GM19035 (cell line): ENCODE results near the gene SLC27A2.
A peak's percentile ranks its signal among the peaks of the same experiment; 100 is the strongest.
"Not testable (repeated sequence)": the region's sequence is repeated elsewhere in the genome, so short reads cannot be mapped to it uniquely, and the experiment has no call there.

Source experiments
- ATAC-seq: cut with Tn5 transposase; IDR thresholded peaks from one replicate; pipeline ENCODE4 v1.9.1; 2021; ENCODE audit not compliant: unreplicated experiment

Gene SLC27A2

GRCh38 chr15:50162969-50163718 lies 18.9 kb upstream of the SLC27A2 start:
- no peak for ATAC-seq

- ATAC-seq, result no peak
Measured at GRCh38 chr15:50163719-50164410, 18.1 kb upstream of the SLC27A2 start.

DNA sequence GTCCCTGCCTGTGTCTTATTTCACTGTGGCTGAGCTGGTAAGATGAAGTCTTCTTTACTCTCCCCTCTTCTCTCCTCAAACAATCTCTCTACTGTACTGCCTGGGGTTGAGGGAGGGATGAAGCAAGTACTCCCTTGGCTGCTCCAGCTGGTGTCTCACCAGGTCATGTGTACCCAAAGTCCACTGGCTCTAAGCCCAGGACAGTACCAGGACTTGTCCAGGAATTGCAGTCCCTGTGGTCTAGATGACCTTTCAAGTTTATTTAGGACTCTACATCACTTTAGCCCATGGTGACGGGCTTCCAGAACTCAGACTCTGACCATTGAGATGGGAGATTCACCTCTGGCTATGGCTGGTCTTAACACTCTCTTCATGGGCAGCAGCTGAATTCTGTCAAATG lies 17.5 kb upstream of the SLC27A2 start:
- no peak for ATAC-seq

DNA sequence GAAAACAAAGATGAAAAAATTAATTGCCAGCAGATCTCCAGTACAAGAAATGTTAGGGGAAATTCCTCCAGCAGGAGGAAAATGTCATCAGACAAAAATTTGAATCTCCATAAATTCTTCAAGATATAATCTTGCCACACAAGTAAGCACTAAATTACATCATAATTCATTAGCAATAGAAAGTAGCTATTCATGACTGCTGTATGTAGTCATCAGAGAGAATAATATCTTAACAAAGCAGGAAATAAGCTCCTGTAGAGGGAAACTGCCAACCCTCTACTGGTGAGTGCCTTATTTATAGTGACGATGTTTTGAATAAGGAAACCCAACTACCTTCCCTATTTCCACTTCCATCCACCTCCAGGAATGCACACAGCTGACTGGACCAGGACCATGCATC lies 15.8 kb upstream of the SLC27A2 start:
- no peak for ATAC-seq

DNA sequence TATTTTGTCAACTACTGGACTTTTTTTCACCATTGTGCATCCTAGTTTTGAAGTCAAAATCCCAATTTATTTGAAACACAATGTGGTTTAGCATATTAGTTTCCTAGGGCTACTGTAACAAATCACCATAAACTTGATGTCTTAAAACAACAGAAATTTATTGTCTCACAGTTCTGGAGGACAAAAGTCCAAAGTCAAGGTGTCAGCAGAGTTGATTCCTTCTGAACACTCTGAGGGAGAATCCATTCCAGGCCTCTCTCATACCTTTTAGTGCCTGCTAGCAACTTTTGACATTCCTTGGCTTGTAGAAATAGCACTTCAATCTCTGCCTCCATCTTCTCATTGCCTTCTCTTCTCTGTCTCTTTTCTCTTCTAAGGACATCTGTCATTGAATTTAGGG lies 14.9 kb upstream of the SLC27A2 start:
- ATAC-seq, result no peak

GRCh38 chr15:50168379-50168778 lies 13.6 kb upstream of the SLC27A2 start:
- ATAC-seq, result no peak

DNA sequence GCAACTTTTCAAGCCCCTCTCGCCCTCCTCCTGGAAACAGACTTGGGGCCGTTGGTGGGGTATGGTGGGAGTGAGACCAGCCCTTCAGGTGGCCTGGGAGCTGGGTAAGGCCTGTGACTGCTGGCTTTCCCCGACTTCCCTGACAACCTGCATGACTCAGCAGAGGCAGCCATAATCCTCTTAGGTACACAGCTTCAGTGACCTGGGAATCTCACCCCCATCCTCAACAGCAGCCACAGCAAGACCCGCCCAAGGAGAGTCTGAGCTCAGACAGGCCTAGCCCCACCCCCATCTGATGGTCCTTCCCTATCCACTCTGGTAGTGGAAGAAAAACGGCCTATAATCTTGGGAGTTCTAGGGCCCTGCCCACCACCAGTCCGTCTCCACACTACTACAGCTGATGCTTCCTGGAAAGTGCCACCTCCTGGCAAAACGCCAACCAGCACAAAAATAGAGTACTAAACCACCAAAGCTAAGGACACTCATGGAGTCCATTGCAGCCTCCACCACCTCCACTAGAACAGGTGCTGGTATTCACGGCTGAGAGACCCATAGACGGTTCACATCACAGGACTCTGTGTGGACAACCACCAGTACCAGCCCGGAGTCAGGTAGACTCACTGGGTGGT lies 13.1 kb upstream of the SLC27A2 start:
- ATAC-seq, result no peak

DNA sequence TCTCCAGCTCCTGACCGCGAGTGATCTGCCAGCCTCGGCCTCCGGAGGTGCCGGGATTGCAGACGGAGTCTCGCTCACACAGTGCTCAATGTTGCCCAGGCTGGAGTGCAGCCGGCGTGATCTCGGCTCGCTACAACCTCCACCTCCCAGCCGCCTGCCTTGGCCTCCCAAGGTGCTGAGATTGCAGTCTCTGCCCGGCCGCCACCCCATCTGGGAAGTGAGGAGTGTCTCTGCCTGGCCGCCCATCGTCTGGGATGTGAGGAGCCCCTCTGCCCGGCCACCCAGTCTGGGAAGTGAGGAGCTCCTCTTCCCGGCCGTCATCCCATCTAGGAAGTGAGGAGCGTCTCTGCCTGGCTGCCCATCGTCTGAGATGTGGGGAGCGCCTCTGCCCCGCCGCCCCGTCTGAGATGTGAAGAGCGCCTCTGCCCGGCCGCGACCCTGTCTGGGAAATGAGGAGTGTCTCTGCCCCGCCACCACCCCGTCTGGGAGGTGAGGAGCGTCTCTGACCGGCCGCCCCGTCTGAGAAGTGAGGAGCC lies 9.6 kb upstream of the SLC27A2 start:
- ATAC-seq, result not testable (repeated sequence)

GRCh38 chr15:50176869-50177268 lies 5.1 kb upstream of the SLC27A2 start:
- no peak for ATAC-seq

DNA sequence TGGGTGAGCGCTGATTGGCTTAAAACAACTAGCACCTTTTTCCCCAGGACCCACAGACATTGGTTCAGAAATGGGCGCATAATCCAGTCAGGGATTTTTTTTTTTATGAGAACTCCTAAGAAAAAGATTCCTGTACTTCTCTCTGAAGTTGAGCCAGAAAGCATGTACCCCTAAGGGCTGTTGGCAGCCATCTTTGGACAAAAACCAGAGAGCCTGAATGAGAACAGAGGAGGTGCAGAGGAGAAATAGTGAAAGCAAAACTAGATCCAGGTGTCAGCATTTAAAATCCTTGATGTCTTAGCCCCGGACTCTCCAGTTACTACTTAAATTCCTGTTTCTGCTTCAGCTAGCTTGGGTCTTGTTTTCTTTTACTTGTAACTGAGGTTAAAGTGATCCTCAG lies 1.9 kb upstream of the SLC27A2 start:
- no peak for ATAC-seq

DNA sequence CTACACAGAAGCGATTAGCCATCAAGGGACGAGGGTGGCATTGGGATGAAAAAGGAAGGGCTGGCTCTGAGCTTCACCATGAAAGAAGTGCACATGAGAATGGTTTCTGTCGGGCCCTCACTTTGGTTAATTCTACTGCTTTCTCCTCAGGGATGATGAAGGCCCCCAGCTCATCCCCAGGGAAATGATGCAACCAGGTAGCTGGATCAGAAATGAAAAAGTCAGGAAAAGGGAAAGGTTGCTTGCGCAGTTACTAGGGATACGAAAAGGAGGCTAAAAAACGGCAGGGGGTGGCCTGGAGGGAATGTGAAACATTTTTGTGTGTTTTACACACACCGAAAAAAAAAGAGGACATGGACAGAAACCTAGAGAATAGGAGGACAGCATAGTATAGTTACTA lies 1.4 kb upstream of the SLC27A2 start:
- no peak for ATAC-seq

GRCh38 chr15:50181201-50181968 lies 611 bp upstream of the SLC27A2 start:
- no peak for ATAC-seq

DNA sequence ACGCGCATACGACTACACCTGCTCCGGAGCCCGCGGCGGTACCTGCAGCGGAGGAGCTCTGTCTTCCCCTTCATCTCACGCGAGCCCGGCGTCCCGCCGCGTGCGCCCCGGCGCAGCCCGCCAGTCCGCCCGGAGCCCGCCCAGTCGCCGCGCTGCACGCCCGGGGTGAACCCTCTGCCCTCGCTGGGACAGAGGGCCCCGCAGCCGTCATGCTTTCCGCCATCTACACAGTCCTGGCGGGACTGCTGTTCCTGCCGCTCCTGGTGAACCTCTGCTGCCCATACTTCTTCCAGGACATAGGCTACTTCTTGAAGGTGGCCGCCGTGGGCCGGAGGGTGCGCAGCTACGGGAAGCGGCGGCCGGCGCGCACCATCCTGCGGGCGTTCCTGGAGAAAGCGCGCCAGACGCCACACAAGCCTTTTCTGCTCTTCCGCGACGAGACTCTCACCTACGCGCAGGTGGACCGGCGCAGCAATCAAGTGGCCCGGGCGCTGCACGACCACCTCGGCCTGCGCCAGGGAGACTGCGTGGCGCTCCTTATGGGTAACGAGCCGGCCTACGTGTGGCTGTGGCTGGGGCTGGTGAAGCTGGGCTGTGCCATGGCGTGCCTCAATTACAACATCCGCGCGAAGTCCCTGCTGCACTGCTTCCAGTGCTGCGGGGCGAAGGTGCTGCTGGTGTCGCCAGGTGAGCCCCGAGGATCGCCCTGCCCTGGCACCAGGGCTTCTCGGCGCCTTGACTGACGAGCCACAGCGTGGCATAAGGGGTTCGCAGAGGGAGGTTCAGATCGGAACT lies 420 bp downstream of the SLC27A2 start:
- ATAC-seq, result peak; percentile 52

GRCh38 chr15:50183112-50183794 lies 1.3 kb downstream of the SLC27A2 start:
- ATAC-seq, result no peak

- no peak for ATAC-seq
Measured at GRCh38 chr15:50184863-50185504, 3.0 kb downstream of the SLC27A2 start.

- no peak for ATAC-seq
Measured at GRCh38 chr15:50186090-50186489, 4.1 kb downstream of the SLC27A2 start.

DNA sequence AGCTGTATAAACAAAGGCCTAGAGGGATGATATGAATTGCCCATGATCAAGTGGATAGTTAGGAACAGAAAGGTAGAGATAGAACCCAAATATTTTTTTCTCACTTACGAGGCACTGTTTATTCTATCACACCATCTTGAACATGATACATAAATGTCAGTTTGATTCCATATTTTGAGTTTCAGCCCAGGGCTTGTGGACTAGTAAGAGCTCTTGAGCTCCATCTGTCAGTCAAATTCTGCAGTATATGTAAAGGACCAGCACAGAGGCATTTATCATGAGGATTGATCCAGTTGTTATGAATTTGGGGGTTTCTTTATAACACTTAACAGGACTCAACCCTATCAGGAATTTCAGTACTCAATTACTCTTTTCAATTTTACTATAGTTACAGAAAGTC lies 4.8 kb downstream of the SLC27A2 start:
- ATAC-seq, result no peak

- no peak for ATAC-seq
Measured at GRCh38 chr15:50187525-50187924, 5.5 kb downstream of the SLC27A2 start.

GRCh38 chr15:50187997-50188396 lies 6.0 kb downstream of the SLC27A2 start:
- no peak for ATAC-seq
